IMR-90 (cell line): ENCODE data around the gene BTBD9.

Experiments used
- BHLHE40 ChIP-seq: fragments of 150-350 bp; IDR thresholded peaks from 2 replicates; pipeline ENCODE4 v1.6.1; 2016; ENCODE audit warnings: mild to moderate bottlenecking, low read depth, low read length
- CEBPB ChIP-seq: IDR thresholded peaks from 2 replicates; pipeline ENCODE4 v1.6.1; 2012; ENCODE audit warnings: low read depth, low read length, improper control_type of control experiment
- CHD1 ChIP-seq: IDR thresholded peaks from 2 replicates; pipeline ENCODE4 v1.6.1; 2012; ENCODE audit warnings: low read depth, low read length, improper control_type of control experiment
- CTCF ChIP-seq: conservative IDR thresholded peaks from 2 replicates; pipeline ENCODE4 v1.5.1; 2012; ENCODE audit warnings: mild to moderate bottlenecking, low read depth, low read length, improper control_type of control experiment
- FOS ChIP-seq: fragments of 150-350 bp; IDR thresholded peaks from 2 replicates; pipeline ENCODE4 v1.6.1; 2016; ENCODE audit warnings: low read depth, low read length
- MAFK ChIP-seq: IDR thresholded peaks from 2 replicates; pipeline ENCODE4 v1.6.1; 2012; ENCODE audit warnings: low read depth, low read length, improper control_type of control experiment
- MAZ ChIP-seq: IDR thresholded peaks from 2 replicates; pipeline ENCODE4 v1.6.1; 2012; ENCODE audit warnings: low read depth, mild to moderate bottlenecking, low read length, improper control_type of control experiment, moderate library complexity, borderline replicate concordance
- POLR2A ChIP-seq: IDR thresholded peaks from 2 replicates; pipeline ENCODE4 v1.6.1; 2012; ENCODE audit warnings: mild to moderate bottlenecking, low read depth, low read length
- RAD21 ChIP-seq: IDR thresholded peaks from 2 replicates; pipeline ENCODE4 v1.6.1; 2012; ENCODE audit warnings: low read length, improper control_type of control experiment
- RFX5 ChIP-seq: IDR thresholded peaks from 2 replicates; pipeline ENCODE4 v1.8.0; 2012; ENCODE audit warnings: low read depth, mild to moderate bottlenecking, low read length, moderate library complexity
- SMC3 ChIP-seq: fragments of 150-350 bp; IDR thresholded peaks from 2 replicates; pipeline ENCODE4 v1.6.1; 2016; ENCODE audit warnings: low read depth, mild to moderate bottlenecking, antibody characterized with exemption, low read length, moderate library complexity
- TF ChIP-seq, protein P1 (sequence below): fragments of 150-350 bp; IDR thresholded peaks from 2 replicates; pipeline ENCODE4 v1.6.1; 2017; ENCODE audit warnings: mild to moderate bottlenecking, antibody characterized with exemption, low read length, low read depth
- TF ChIP-seq, protein P2 (sequence below): fragments of 150-350 bp; IDR thresholded peaks from 2 replicates; pipeline ENCODE4 v1.6.1; 2016; ENCODE audit warnings: low read depth, mild to moderate bottlenecking, low read length, moderate library complexity, borderline replicate concordance

DNA sequence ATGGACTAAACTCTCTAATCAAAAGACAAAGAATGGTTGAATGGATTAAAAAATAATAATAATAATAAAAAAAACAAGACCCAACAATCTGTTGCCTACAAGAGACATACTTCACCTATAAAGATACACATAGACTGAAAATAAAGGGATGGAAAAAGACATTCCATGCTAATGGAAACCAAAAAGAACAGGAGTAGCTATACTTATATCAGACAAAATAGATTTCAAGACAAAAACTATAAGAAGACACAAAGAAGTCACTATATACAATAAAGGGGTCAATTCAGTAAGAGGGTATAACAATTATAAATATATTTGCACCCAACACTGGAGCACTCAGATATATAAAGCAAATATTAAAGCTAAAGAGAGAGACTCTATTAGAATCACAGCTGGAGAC, 106.7 kb downstream of the BTBD9 start:
- TF ChIP-seq CTCF = no peak
- TF ChIP-seq POLR2A = no peak
- TF ChIP-seq RFX5 = no peak
- TF ChIP-seq CEBPB = no peak
- no peak for TF ChIP-seq SMC3
- TF ChIP-seq, protein P1, sequence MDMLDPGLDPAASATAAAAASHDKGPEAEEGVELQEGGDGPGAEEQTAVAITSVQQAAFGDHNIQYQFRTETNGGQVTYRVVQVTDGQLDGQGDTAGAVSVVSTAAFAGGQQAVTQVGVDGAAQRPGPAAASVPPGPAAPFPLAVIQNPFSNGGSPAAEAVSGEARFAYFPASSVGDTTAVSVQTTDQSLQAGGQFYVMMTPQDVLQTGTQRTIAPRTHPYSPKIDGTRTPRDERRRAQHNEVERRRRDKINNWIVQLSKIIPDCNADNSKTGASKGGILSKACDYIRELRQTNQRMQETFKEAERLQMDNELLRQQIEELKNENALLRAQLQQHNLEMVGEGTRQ = no peak
- no peak for TF ChIP-seq BHLHE40
- no peak for TF ChIP-seq FOS
- TF ChIP-seq RAD21 = no peak
- no peak for TF ChIP-seq MAZ
- TF ChIP-seq, protein P2, sequence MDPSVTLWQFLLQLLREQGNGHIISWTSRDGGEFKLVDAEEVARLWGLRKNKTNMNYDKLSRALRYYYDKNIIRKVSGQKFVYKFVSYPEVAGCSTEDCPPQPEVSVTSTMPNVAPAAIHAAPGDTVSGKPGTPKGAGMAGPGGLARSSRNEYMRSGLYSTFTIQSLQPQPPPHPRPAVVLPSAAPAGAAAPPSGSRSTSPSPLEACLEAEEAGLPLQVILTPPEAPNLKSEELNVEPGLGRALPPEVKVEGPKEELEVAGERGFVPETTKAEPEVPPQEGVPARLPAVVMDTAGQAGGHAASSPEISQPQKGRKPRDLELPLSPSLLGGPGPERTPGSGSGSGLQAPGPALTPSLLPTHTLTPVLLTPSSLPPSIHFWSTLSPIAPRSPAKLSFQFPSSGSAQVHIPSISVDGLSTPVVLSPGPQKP = no peak
- no peak for TF ChIP-seq MAFK
- no peak for TF ChIP-seq CHD1
